HG03521 (cell line): ENCODE data around the gene PACRGL.
"Not testable (repeated sequence)": the region's sequence is repeated elsewhere in the genome, so short reads cannot be mapped to it uniquely, and the experiment has no call there.

ENCODE experiments used
- ATAC-seq: cut with Tn5 transposase; IDR thresholded peaks from one replicate; pipeline ENCODE4 v1.9.1; 2021; ENCODE audit warnings: mild to moderate bottlenecking, moderate library complexity; ENCODE audit not compliant: unreplicated experiment

The PACRGL gene

GRCh38 chr4:20723019-20723418, 22.8 kb downstream of the PACRGL start:
- no peak for ATAC-seq

- ATAC-seq: no peak
These were observed 23.2 kb downstream of the PACRGL start for GRCh38 chr4:20723463-20723862.

- ATAC-seq: peak; percentile 80
These were observed 24.7 kb downstream of the PACRGL start for GRCh38 chr4:20724915-20725314.

GRCh38 chr4:20735931-20736330, 35.7 kb downstream of the PACRGL start:
- ATAC-seq: no peak

- not testable (repeated sequence) for ATAC-seq
These were observed 45.7 kb downstream of the PACRGL start for GRCh38 chr4:20746000-20746399.

- no peak for ATAC-seq
These were observed 52.4 kb downstream of the PACRGL start for GRCh38 chr4:20752641-20753040.

GRCh38 chr4:20754036-20754435, 53.8 kb downstream of the PACRGL start:
- no peak for ATAC-seq

GRCh38 chr4:20760053-20760452, 59.8 kb downstream of the PACRGL start:
- no peak for ATAC-seq

- no peak for ATAC-seq
These were observed 61.1 kb downstream of the PACRGL start for GRCh38 chr4:20761382-20761781.

- no peak for ATAC-seq
These were observed 61.6 kb downstream of the PACRGL start for GRCh38 chr4:20761826-20762225.

GRCh38 chr4:20764366-20764992, 64.2 kb downstream of the PACRGL start:
- no peak for ATAC-seq

- ATAC-seq: peak; percentile 71
These were observed 73.1 kb downstream of the PACRGL start for GRCh38 chr4:20773144-20773997.

- no peak for ATAC-seq
These were observed 78.6 kb downstream of the PACRGL start for GRCh38 chr4:20778896-20779295.

- ATAC-seq: not testable (repeated sequence)
These were observed 82.9 kb downstream of the PACRGL start for GRCh38 chr4:20783134-20783533.

- no peak for ATAC-seq
These were observed 87.8 kb downstream of the PACRGL start for GRCh38 chr4:20787940-20788665.
